Endothelial cell (in vitro differentiated cells): Measurements from ENCODE around the gene CFL2. TPM values are rescaled to one million over a fixed set of nuclear protein-coding genes. Genes with fewer than 3 reads are reported as not detected.

Source experiments
- DNase-seq: peaks from one replicate; pipeline ENCODE4 v3.0.0; 2021; ENCODE audit warnings: low spot score
- H3K27ac Mint-ChIP-seq: one replicate; pipeline ENCODE4 v1.8.0; 2021; ENCODE audit warnings: mixed read lengths, inconsistent platforms; ENCODE audit not compliant: unreplicated experiment
- H3K27me3 Mint-ChIP-seq: one replicate; pipeline ENCODE4 v1.8.0; 2021; ENCODE audit warnings: mild to moderate bottlenecking, moderate library complexity, mixed read lengths, inconsistent platforms; ENCODE audit not compliant: unreplicated experiment
- H3K36me3 Mint-ChIP-seq: one replicate; pipeline ENCODE4 v1.8.0; 2021; ENCODE audit warnings: mild to moderate bottlenecking, low read depth, mixed read lengths, inconsistent platforms; ENCODE audit not compliant: unreplicated experiment
- H3K4me1 Mint-ChIP-seq: one replicate; pipeline ENCODE4 v1.8.0; 2021; ENCODE audit warnings: mild to moderate bottlenecking, mixed read lengths, inconsistent platforms; ENCODE audit not compliant: unreplicated experiment
- H3K4me3 Mint-ChIP-seq: one replicate; pipeline ENCODE4 v1.8.0; 2021; ENCODE audit warnings: mild to moderate bottlenecking, mixed read lengths, inconsistent platforms; ENCODE audit not compliant: unreplicated experiment
- H3K9me3 Mint-ChIP-seq: one replicate; pipeline ENCODE4 v1.8.0; 2021; ENCODE audit warnings: mixed read lengths, inconsistent platforms; ENCODE audit not compliant: unreplicated experiment
- CTCF ChIP-seq: fragments of 200-600 bp; sonication (generic); IDR thresholded peaks from one replicate; pipeline ENCODE4 v1.5.0; 2021; ENCODE audit warnings: antibody characterized with exemption; ENCODE audit not compliant: unreplicated experiment
- total RNA-seq: library from RNA; stranded (reverse); fragmentation: NEBNext Ultra II Directional; extraction: Animal tissue kit (Norgen Biotek cat#: 25700); gene quantifications from one replicate; pipeline ENCODE4 v1.2.1, GENCODE V29; 2021; ENCODE audit not compliant: unreplicated experiment

The CFL2 gene
- total RNA-seq, 1 donor from 2014 or later = 27.8 TPM

- no peak for TF ChIP-seq CTCF
- Mint-ChIP-seq H3K4me1 (no peaks in the 10 kb centered on the region), H3K9me3 (no peaks in the 10 kb centered on the region), H3K4me3 (no peak overlapping the region), H3K27me3 (no peaks in the 10 kb centered on the region), H3K36me3 (no peaks in the 10 kb centered on the region), H3K27ac (no peak overlapping the region)
- no peak for DNase-seq
These were observed 40.7 kb downstream of the CFL2 start for GRCh38 chr14:34673702-34674101.

- no peak for DNase-seq
- H3K4me1 Mint-ChIP-seq = no peaks in the 10 kb centered on the region
- no peak overlapping the region for H3K4me3 Mint-ChIP-seq
- H3K36me3 Mint-ChIP-seq = no peaks in the 10 kb centered on the region
- TF ChIP-seq CTCF = no peak
- H3K27me3 Mint-ChIP-seq = no peaks in the 10 kb centered on the region
- no peaks in the 10 kb centered on the region for H3K9me3 Mint-ChIP-seq
- no peak overlapping the region for H3K27ac Mint-ChIP-seq
These were observed 42.7 kb downstream of the CFL2 start for GRCh38 chr14:34671716-34672115.

- Mint-ChIP-seq H3K36me3 (no peaks in the 10 kb centered on the region), H3K4me3 (no peak overlapping the region), H3K4me1 (no peaks in the 10 kb centered on the region), H3K27ac (no peak overlapping the region), H3K27me3 (no peaks in the 10 kb centered on the region), H3K9me3 (no peaks in the 10 kb centered on the region)
- TF ChIP-seq CTCF = no peak
- no peak for DNase-seq
These were observed 46.3 kb downstream of the CFL2 start for GRCh38 chr14:34668111-34668510.

GRCh38 chr14:34667007-34667406, 47.4 kb downstream of the CFL2 start:
- H3K27ac Mint-ChIP-seq = no peak overlapping the region
- H3K9me3 Mint-ChIP-seq = no peaks in the 10 kb centered on the region
- no peaks in the 10 kb centered on the region for H3K36me3 Mint-ChIP-seq
- no peak for TF ChIP-seq CTCF
- H3K27me3 Mint-ChIP-seq = no peaks in the 10 kb centered on the region
- H3K4me3 Mint-ChIP-seq = no peak overlapping the region
- no peak for DNase-seq
- H3K4me1 Mint-ChIP-seq = no peaks in the 10 kb centered on the region

- no peak for TF ChIP-seq CTCF
- H3K4me3 Mint-ChIP-seq = no peak overlapping the region
- no peak for DNase-seq
- H3K27ac Mint-ChIP-seq = no peak overlapping the region
- H3K4me1 Mint-ChIP-seq = no peaks in the 10 kb centered on the region
- no peaks in the 10 kb centered on the region for H3K9me3 Mint-ChIP-seq
- H3K27me3 Mint-ChIP-seq = no peaks in the 10 kb centered on the region
- no peaks in the 10 kb centered on the region for H3K36me3 Mint-ChIP-seq
These were observed 48.5 kb downstream of the CFL2 start for GRCh38 chr14:34665785-34666435.
